ENCODE measurements around the gene HUS1B.

HUS1B gene

DNA sequence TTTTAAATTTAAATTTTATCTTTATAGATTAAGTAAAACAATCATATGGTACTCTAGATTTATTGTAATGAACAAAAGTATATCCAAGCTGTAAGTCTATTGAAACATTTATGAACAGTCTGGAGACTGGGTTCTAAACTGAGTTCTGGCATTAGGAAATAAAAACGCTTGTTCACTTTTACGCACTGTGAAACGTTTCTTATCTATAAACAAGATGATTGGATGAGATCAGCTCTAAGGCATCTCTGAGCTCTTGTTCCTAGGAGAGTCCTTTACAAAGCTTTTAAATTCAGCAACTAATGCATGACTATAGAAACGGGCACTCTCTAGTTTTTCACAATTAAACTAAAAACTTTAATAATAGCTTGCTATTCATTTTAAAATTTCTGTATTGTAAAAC is 6.8 kb downstream of the HUS1B start:
- no peaks in the 10 kb centered on the region for H3K36me3 ChIP-seq (ENCODE audit: insufficient read depth, low read length)
- no peak overlapping the region for H3K27ac ChIP-seq (ENCODE audit: low read depth, low read length)

DNA sequence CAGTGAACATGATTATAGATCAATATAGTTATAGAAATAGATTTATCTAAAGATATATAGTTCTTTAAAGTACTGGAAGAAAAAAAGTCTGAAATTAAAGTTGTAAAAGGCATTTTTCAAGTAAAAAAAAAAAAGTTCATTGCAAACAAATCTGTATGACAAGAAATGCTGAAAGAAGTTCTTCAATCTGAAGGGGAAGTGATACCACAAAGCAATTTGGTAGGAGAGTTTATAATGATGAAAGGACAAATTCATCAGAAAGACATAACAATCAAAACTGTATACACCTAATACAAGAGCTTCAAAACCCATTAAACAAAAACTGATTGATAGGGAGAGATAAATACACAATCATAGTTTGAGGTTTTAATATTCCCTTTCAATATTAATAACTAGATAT is 14.1 kb downstream of the HUS1B start:
- no peaks in the 10 kb centered on the region for H3K27me3 ChIP-seq (ENCODE audit: control insufficient read depth in 1 of 2, insufficient read depth in 2 of 2, low read length in 2 of 2)
- no peaks in the 10 kb centered on the region for H3K9me3 ChIP-seq (ENCODE audit: low read length)
- H3K4me1 ChIP-seq (ENCODE audit: insufficient read depth, low read length), result no peaks in the 10 kb centered on the region
- H3K27ac ChIP-seq (ENCODE audit: low read depth, low read length), result no peak overlapping the region
- no peak overlapping the region for H3K4me3 ChIP-seq (ENCODE audit: low read depth in 1 of 2, low read length in 2 of 2)
- no peaks in the 10 kb centered on the region for H3K36me3 ChIP-seq (ENCODE audit: insufficient read depth, low read length)
- H3K9ac ChIP-seq (ENCODE audit: low read length), result no peak overlapping the region

More for the DNA sequence above, 6.8 kb downstream of the HUS1B start:
- Histone ChIP-seq H3K4me3 (ENCODE audit: low read depth in 1 of 2, low read length in 2 of 2) (no peak overlapping the region), H3K9ac (ENCODE audit: low read length) (no peak overlapping the region), H3K9me3 (ENCODE audit: low read length) (no peaks in the 10 kb centered on the region), H3K27me3 (ENCODE audit: control insufficient read depth in 1 of 2, insufficient read depth in 2 of 2, low read length in 2 of 2) (no peaks in the 10 kb centered on the region), H3K4me1 (ENCODE audit: insufficient read depth, low read length) (no peaks in the 10 kb centered on the region)

DNA sequence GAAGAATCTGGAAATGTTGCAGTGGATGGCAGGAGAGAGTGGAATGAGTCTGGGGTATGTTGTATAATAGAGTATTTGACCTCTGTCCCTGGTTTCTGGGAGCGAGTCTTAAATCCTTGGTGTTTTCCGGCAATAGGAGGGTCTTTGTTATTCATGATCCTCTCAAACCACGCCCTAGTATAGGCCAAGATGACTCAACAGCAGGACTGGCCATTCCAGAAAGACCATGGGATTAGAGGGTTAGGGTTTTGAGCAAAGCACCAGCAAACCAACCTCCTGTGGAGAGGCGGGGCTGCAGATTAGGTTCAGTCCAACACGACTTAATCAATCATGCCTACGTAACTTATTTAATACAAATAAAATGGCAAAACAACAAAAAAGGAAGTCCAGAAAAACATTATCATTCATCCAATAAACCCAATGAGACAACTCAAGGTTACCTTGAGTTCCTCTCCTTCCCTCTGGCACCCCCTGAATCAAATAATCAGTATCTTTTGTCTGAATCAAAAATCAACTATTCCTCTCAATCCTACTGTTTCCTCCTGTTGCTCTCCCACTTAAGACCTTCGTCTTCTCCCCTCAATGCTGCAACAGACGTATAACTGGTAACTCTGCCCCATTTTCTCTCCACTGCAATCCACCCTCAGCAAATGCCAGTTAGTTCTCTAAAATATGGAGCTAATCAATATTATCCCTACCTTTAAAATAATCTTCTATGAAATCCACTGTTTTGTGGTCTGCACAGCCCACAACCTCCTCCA is 15.5 kb downstream of the HUS1B start:
- Histone ChIP-seq H3K27ac (ENCODE audit: low read depth, low read length) (no peak overlapping the region), H3K4me1 (ENCODE audit: insufficient read depth, low read length) (no peaks in the 10 kb centered on the region), H3K27me3 (ENCODE audit: control insufficient read depth in 1 of 2, insufficient read depth in 2 of 2, low read length in 2 of 2) (no peaks in the 10 kb centered on the region), H3K4me3 (ENCODE audit: low read depth in 1 of 2, low read length in 2 of 2) (no peak overlapping the region), H3K36me3 (ENCODE audit: insufficient read depth, low read length) (peaks cover 11% of the 10 kb centered on the region), H3K9me3 (ENCODE audit: low read length) (no peaks in the 10 kb centered on the region), H3K9ac (ENCODE audit: low read length) (no peak overlapping the region)

DNA sequence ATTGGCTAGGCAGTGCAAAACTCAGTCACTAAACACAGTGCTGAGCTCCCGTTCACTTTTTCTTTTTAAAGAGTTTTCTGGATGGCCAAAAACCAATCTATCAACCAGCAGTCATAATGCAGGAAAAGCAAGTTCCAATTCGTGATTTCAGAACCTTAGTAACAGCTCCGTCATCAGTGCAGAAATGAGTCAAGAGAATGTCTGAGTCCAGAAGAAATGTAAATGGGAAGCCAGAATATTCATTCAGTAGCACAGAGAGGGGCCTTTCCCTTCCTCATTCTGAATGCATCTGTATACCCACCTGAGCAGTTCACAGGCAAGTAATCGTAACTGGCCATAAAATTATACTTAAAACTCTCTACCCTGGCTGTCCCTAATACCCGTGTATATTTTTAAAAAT is 20.4 kb downstream of the HUS1B start:
- H3K4me1 ChIP-seq (ENCODE audit: insufficient read depth, low read length), result no peaks in the 10 kb centered on the region
- no peaks in the 10 kb centered on the region for H3K9me3 ChIP-seq (ENCODE audit: low read length)
- H3K27ac ChIP-seq (ENCODE audit: low read depth, low read length), result no peak overlapping the region
- no peak overlapping the region for H3K4me3 ChIP-seq (ENCODE audit: low read depth in 1 of 2, low read length in 2 of 2)
- H3K36me3 ChIP-seq (ENCODE audit: insufficient read depth, low read length), result peaks cover 11% of the 10 kb centered on the region
- H3K27me3 ChIP-seq (ENCODE audit: control insufficient read depth in 1 of 2, insufficient read depth in 2 of 2, low read length in 2 of 2), result no peaks in the 10 kb centered on the region
- no peak overlapping the region for H3K9ac ChIP-seq (ENCODE audit: low read length)

DNA sequence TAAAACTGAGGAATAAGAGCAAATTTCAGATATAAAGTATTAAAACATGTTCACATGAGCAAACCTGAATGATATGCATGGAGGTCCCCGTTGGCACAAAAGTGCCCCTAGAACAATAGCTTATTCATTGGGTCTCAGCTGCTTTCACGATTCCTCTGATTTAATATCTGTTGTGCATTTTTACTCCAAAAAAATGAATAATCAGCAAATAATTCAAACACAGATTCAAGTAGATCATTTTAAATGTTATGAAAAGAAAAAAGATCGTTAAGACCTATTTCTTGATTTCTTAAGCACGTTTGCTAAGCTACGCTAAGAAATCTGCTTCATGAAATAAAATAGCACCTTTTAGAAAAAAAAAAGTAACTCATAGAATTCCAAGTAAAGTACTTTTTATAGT is 21.7 kb downstream of the HUS1B start:
- no peaks in the 10 kb centered on the region for H3K27me3 ChIP-seq (ENCODE audit: control insufficient read depth in 1 of 2, insufficient read depth in 2 of 2, low read length in 2 of 2)
- no peak overlapping the region for H3K9ac ChIP-seq (ENCODE audit: low read length)
- H3K9me3 ChIP-seq (ENCODE audit: low read length), result no peaks in the 10 kb centered on the region
- H3K4me1 ChIP-seq (ENCODE audit: insufficient read depth, low read length), result no peaks in the 10 kb centered on the region
- no peak overlapping the region for H3K27ac ChIP-seq (ENCODE audit: low read depth, low read length)
- no peak overlapping the region for H3K4me3 ChIP-seq (ENCODE audit: low read depth in 1 of 2, low read length in 2 of 2)
- H3K36me3 ChIP-seq (ENCODE audit: insufficient read depth, low read length), result peaks cover 11% of the 10 kb centered on the region

DNA sequence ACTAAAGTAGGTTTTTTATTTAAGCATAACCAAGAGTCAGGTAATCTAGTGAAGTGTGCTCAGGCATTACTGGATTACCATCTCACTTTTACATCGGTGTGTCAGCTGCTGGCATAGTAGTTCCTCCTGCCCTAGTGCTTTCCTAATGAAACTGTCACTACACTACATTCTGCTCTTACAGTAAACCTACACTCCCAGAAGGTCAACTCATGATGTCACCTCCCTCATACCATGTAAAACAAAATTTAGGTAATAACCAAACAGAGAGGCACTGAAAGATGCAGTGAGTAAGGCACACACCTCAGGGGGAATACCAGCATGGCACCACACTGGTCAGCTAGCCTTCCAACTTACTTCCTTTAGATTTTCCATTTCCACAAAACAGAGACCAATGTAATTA is 23.3 kb downstream of the HUS1B start:
- Histone ChIP-seq H3K9ac (ENCODE audit: low read length) (no peak overlapping the region), H3K27ac (ENCODE audit: low read depth, low read length) (no peak overlapping the region), H3K27me3 (ENCODE audit: control insufficient read depth in 1 of 2, insufficient read depth in 2 of 2, low read length in 2 of 2) (no peaks in the 10 kb centered on the region), H3K9me3 (ENCODE audit: low read length) (no peaks in the 10 kb centered on the region), H3K4me3 (ENCODE audit: low read depth in 1 of 2, low read length in 2 of 2) (no peak overlapping the region), H3K4me1 (ENCODE audit: insufficient read depth, low read length) (no peaks in the 10 kb centered on the region), H3K36me3 (ENCODE audit: insufficient read depth, low read length) (peaks cover 15% of the 10 kb centered on the region)

DNA sequence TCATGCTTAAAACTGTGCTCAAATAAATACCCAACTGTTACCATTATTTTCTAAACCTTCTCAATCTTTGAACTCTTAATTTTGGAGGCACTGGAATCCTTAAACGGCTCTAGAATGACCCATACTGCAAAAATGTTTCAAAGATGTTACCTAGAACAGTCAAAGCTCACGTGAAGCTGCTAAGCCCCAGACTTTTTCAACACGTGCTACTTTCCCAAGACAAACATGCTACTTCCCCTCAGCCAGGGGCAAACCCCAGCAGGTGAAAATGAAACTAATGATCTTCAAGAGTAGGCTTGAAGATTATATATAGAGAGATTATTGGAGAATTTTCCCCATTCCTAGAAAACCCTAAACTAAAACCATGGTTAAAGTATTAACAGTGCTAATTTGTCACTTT is 28.1 kb downstream of the HUS1B start:
- Histone ChIP-seq H3K36me3 (ENCODE audit: insufficient read depth, low read length) (peaks cover 4% of the 10 kb centered on the region), H3K27me3 (ENCODE audit: control insufficient read depth in 1 of 2, insufficient read depth in 2 of 2, low read length in 2 of 2) (no peaks in the 10 kb centered on the region), H3K9ac (ENCODE audit: low read length) (no peak overlapping the region), H3K27ac (ENCODE audit: low read depth, low read length) (no peak overlapping the region), H3K9me3 (ENCODE audit: low read length) (no peaks in the 10 kb centered on the region), H3K4me3 (ENCODE audit: low read depth in 1 of 2, low read length in 2 of 2) (no peak overlapping the region), H3K4me1 (ENCODE audit: insufficient read depth, low read length) (peaks cover 6% of the 10 kb centered on the region)

DNA sequence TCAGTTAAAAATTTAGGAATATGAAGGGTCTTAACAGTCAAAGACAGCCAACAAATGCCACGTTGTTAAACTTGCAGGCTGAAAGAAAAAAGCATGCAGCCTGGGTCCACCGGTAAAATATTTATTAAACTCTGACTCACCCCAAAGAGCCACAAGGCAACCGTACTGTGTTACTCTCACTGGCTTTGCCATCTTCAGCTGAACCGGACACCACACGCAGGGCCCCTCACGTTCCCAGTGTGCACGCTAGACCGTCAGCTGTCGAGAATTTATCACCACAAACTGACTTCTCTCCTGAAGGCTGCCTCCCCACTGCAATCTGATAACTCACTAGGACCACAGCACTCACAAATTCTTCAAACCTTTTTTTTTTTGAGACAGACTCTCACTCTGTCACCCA is 30.7 kb downstream of the HUS1B start:
- Histone ChIP-seq H3K9me3 (ENCODE audit: low read length) (no peaks in the 10 kb centered on the region), H3K36me3 (ENCODE audit: insufficient read depth, low read length) (peaks cover 4% of the 10 kb centered on the region), H3K9ac (ENCODE audit: low read length) (no peak overlapping the region), H3K4me3 (ENCODE audit: low read depth in 1 of 2, low read length in 2 of 2) (no peak overlapping the region), H3K4me1 (ENCODE audit: insufficient read depth, low read length) (peaks cover 6% of the 10 kb centered on the region), H3K27ac (ENCODE audit: low read depth, low read length) (peak overlapping the region; percentile 37), H3K27me3 (ENCODE audit: control insufficient read depth in 1 of 2, insufficient read depth in 2 of 2, low read length in 2 of 2) (no peaks in the 10 kb centered on the region)

DNA sequence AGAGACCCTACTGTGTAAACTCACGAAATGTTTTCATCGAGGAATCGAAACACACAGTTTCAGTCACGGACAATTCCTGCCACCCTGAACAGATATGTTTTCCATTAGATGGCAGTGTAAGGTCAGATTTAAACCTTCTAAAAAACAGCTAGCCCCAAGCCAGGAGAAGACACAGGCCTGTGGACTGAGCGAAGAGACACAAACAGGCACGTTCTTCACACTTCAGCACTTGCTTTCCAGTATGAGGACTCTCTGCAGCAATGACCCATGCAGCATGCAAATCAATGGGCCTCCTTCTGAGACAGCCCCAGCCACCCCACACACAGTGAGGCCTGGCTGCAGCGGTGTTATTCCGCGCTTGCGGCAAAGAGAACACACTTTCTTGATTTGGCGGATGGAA is 31.9 kb downstream of the HUS1B start:
- no peaks in the 10 kb centered on the region for H3K9me3 ChIP-seq (ENCODE audit: low read length)
- peaks cover 4% of the 10 kb centered on the region for H3K36me3 ChIP-seq (ENCODE audit: insufficient read depth, low read length)
- H3K4me1 ChIP-seq (ENCODE audit: insufficient read depth, low read length), result peaks cover 6% of the 10 kb centered on the region
- peak overlapping the region; percentile 78 for H3K9ac ChIP-seq (ENCODE audit: low read length)
- peak overlapping the region; percentile 56 for H3K27ac ChIP-seq (ENCODE audit: low read depth, low read length)
- H3K27me3 ChIP-seq (ENCODE audit: control insufficient read depth in 1 of 2, insufficient read depth in 2 of 2, low read length in 2 of 2), result no peaks in the 10 kb centered on the region
- H3K4me3 ChIP-seq (ENCODE audit: low read depth in 1 of 2, low read length in 2 of 2), result peak overlapping the region in 1 of 2 donors; percentile 34

DNA sequence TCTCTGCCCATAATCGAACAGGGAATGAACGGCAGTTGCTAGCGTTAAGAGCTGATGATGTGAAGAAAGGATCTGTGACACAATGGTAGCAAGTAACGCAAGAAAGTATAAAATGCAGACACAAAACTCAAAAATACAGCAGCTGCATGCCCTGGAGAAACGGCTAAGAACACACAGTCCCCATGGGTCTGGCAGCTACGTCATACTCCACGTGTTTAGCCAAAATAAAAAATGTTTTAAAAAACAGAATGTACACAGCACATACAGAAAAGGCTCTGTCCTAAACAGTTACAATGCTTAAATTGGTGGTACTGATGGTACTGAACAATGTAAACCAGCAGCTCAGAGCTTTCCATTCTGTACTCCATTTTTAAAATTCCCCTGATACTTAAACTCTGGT is 34.4 kb downstream of the HUS1B start:
- Histone ChIP-seq H3K9ac (ENCODE audit: low read length) (no peak overlapping the region), H3K27me3 (ENCODE audit: control insufficient read depth in 1 of 2, insufficient read depth in 2 of 2, low read length in 2 of 2) (no peaks in the 10 kb centered on the region), H3K27ac (ENCODE audit: low read depth, low read length) (peak overlapping the region; percentile 34), H3K4me3 (ENCODE audit: low read depth in 1 of 2, low read length in 2 of 2) (no peak overlapping the region), H3K36me3 (ENCODE audit: insufficient read depth, low read length) (peaks cover 2% of the 10 kb centered on the region), H3K9me3 (ENCODE audit: low read length) (no peaks in the 10 kb centered on the region), H3K4me1 (ENCODE audit: insufficient read depth, low read length) (peaks cover 6% of the 10 kb centered on the region)

DNA sequence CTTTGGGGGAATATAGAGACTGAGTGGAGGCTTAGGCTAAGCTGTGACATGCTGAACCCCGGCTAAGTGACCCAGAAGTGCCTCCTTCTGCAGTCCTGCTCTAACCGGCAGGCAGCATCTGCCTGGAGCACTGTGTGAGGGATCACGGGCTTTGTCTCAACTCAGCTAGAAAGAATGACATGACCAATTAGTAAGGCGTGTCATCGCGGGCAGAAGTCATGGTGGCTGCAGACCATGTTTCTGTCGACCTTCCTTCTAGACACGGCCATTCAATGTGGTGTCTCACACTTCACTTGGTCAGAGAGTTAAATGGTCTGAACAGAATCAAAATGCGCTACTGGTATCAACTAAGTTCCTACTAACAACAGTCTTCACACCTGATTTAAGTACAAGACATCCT is 35.0 kb downstream of the HUS1B start:
- Histone ChIP-seq H3K9ac (ENCODE audit: low read length) (no peak overlapping the region), H3K4me3 (ENCODE audit: low read depth in 1 of 2, low read length in 2 of 2) (no peak overlapping the region), H3K27ac (ENCODE audit: low read depth, low read length) (peak overlapping the region; percentile 34), H3K27me3 (ENCODE audit: control insufficient read depth in 1 of 2, insufficient read depth in 2 of 2, low read length in 2 of 2) (no peaks in the 10 kb centered on the region), H3K36me3 (ENCODE audit: insufficient read depth, low read length) (peaks cover 6% of the 10 kb centered on the region), H3K9me3 (ENCODE audit: low read length) (no peaks in the 10 kb centered on the region), H3K4me1 (ENCODE audit: insufficient read depth, low read length) (peaks cover under 1% of the 10 kb centered on the region)

DNA sequence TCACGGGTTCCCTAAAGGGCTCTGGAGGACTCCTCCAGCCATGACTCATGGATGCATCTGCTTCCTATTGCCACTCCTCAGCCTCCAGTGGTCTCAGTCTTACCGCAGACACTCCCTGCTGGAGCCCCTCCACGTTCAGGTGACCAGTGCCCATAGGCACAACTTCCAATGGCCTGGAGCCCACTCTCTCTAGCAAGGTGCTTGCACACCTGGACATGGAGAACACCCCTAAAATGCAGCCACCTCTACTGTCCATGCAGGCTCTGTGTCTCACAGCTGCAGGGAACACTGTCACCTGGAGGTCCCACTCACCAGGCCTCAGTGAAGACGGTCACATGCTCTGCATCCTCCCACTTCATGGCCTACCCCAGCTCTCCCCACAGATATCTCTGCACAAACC is 36.0 kb downstream of the HUS1B start:
- Histone ChIP-seq H3K4me3 (ENCODE audit: low read depth in 1 of 2, low read length in 2 of 2) (no peak overlapping the region), H3K9ac (ENCODE audit: low read length) (no peak overlapping the region), H3K27me3 (ENCODE audit: control insufficient read depth in 1 of 2, insufficient read depth in 2 of 2, low read length in 2 of 2) (no peaks in the 10 kb centered on the region), H3K9me3 (ENCODE audit: low read length) (no peaks in the 10 kb centered on the region), H3K36me3 (ENCODE audit: insufficient read depth, low read length) (peaks cover 6% of the 10 kb centered on the region), H3K4me1 (ENCODE audit: insufficient read depth, low read length) (no peaks in the 10 kb centered on the region), H3K27ac (ENCODE audit: low read depth, low read length) (no peak overlapping the region)

Data from muscle layer of colon (tissue), 2 donors.